ENCODE data around the gene ARID3A.
"Not testable (repeated sequence)": the region's sequence is repeated elsewhere in the genome, so short reads cannot be mapped to it uniquely, and the experiment has no call there.

The ARID3A gene

GRCh38 chr19:953445-954271, 27.8 kb downstream of the ARID3A start:
- no peak for DNase-seq (ENCODE audit: extremely low read depth, low read depth)
- TF ChIP-seq CTCF (IDR thresholded peaks at IDR 0.05; ENCODE audit: low read depth, low read length): no peak

GRCh38 chr19:954272-954671, 28.4 kb downstream of the ARID3A start:
- DNase-seq (ENCODE audit: extremely low read depth, low read depth): no peak
- no peak for TF ChIP-seq CTCF (IDR thresholded peaks at IDR 0.05; ENCODE audit: low read depth, low read length)

- no peak for DNase-seq (ENCODE audit: extremely low read depth, low read depth)
- no peak for TF ChIP-seq CTCF (IDR thresholded peaks at IDR 0.05; ENCODE audit: low read depth, low read length)
These were observed 29.0 kb downstream of the ARID3A start for GRCh38 chr19:954672-955494.

- no peak for TF ChIP-seq CTCF (IDR thresholded peaks at IDR 0.05; ENCODE audit: low read depth, low read length)
- DNase-seq (ENCODE audit: extremely low read depth, low read depth): no peak
These were observed 30.2 kb downstream of the ARID3A start for GRCh38 chr19:955803-956765.

GRCh38 chr19:956766-957440, 31.1 kb downstream of the ARID3A start:
- no peak for DNase-seq (ENCODE audit: extremely low read depth, low read depth)

GRCh38 chr19:957578-957977, 31.7 kb downstream of the ARID3A start:
- DNase-seq (ENCODE audit: extremely low read depth, low read depth): not testable (repeated sequence)

More at GRCh38 chr19:956766-957440, 31.1 kb downstream of the ARID3A start:
- TF ChIP-seq CTCF (IDR thresholded peaks at IDR 0.05; ENCODE audit: low read depth, low read length): no peak
